Measurements from ENCODE around the gene SPSB4. TPM values are rescaled to one million over a fixed set of nuclear protein-coding genes. Genes with fewer than 3 reads are reported as not detected.
A peak's percentile ranks its signal among the peaks of the same experiment; 100 is the strongest.

SPSB4 gene
- total and polyA plus RNA-seq, 10 donors = 0.87 to 10.7 (median 5.9) TPM

DNA sequence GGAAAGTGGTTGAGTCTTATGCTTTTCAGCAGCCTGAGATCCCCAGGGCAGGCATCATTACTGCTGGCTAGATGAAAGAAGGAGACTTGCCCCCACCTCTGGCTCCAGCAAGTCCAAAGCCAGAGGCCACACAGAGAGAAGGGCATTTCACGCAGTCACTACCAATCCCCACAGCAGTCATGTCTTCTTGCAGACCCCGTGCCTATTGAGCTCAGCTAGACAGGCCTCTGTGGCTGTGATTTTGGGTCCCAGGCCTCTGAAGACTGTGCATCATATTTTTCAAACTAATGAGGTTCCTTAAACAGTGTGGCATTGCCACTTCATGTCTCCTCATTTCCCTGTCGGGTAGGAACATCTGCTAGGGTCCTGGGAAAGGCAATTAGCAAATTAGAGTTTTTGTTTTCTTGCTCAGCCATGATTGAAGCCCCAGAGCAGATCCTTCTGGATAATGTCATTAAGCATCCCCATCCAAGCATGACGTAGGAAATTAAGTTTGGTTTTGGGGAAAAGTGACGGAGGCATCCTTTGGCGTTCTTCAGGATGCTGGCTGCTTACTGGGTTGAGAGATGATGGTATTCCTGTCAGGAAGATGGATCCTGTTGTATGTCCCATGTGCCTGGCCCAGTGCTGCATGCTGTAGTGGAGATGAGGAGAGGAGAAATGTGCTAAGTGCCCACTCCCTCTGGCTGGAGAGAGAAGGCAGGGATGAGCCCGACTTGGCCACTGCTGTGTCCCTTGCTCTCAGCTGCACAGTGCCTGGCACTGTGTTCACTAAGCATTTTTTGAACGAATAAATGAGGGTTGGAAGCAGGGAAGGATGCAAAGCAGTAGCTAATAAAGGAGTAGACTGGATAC is 7.0 kb downstream of the SPSB4 start:
- Histone ChIP-seq H3K27ac (no peak overlapping the region), H3K27me3 (replicated peaks in 1 of 7) (peaks cover 0 to 29% (median 6%) of the 10 kb centered on the region in 7 donors), H3K4me1 (peaks cover 0 to under 1% (median 0%) of the 10 kb centered on the region in 6 donors), H3K9me3 (peaks cover 0 to 5% (median 0%) of the 10 kb centered on the region in 8 donors), H3K36me3 (no peaks in the 10 kb centered on the region), H3K4me3 (no peak overlapping the region)
- intact Hi-C loops (cut with DNase I; ENCODE audit: low total_unique reads) = no loop called here
- no peak for DNase-seq
- TF ChIP-seq, protein P1, sequence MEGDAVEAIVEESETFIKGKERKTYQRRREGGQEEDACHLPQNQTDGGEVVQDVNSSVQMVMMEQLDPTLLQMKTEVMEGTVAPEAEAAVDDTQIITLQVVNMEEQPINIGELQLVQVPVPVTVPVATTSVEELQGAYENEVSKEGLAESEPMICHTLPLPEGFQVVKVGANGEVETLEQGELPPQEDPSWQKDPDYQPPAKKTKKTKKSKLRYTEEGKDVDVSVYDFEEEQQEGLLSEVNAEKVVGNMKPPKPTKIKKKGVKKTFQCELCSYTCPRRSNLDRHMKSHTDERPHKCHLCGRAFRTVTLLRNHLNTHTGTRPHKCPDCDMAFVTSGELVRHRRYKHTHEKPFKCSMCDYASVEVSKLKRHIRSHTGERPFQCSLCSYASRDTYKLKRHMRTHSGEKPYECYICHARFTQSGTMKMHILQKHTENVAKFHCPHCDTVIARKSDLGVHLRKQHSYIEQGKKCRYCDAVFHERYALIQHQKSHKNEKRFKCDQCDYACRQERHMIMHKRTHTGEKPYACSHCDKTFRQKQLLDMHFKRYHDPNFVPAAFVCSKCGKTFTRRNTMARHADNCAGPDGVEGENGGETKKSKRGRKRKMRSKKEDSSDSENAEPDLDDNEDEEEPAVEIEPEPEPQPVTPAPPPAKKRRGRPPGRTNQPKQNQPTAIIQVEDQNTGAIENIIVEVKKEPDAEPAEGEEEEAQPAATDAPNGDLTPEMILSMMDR (IDR thresholded peaks at IDR 0.05 in 8 of 11, conservative IDR thresholded peaks at IDR 0.05 in 3 of 11) = no peak
- TF ChIP-seq POLR2AphosphoS5 (IDR thresholded peaks at IDR 0.05) (no peak), POLR2A (IDR thresholded peaks at IDR 0.05) (no peak)
- WGBS, 5 donors = 86 to 93% (median 90%) methylated on average over 8 of the region's 8 CpGs

DNA sequence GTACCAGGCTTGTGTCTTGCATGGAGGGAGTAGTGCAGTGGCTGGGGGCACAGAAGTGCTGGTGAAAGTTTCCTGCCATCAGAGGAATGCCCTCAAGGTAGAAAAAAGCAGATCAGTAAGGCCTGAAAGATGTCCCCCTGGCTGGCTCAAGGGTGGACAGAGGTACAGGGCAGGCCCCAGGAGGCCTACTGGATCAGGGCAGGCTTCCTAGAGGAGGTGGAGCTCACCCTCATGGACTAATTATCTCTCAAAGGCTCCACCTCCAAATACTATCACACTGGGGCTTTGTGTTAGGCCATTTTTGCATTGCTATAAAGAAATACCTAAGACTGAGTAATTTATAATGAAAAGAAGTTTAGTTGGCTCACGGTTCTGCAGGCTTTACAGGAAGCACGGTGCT is 7.8 kb downstream of the SPSB4 start:
- 73 to 91% (median 82%) methylated on average over 2 of the region's 2 CpGs for WGBS, 5 donors
- Histone ChIP-seq H3K27me3 (replicated peaks in 1 of 7) (peaks cover 0 to 21% (median under 1%) of the 10 kb centered on the region in 7 donors), H3K4me1 (no peaks in the 10 kb centered on the region), H3K9me3 (peaks cover 0 to 5% (median 0%) of the 10 kb centered on the region in 8 donors), H3K4me3 (no peak overlapping the region), H3K36me3 (no peaks in the 10 kb centered on the region), H3K27ac (no peak overlapping the region)
- no peak for DNase-seq
- no peak for TF ChIP-seq POLR2A (IDR thresholded peaks at IDR 0.05)
- no peak for TF ChIP-seq POLR2AphosphoS5 (IDR thresholded peaks at IDR 0.05)
- TF ChIP-seq, protein P1 (IDR thresholded peaks at IDR 0.05 in 8 of 11, conservative IDR thresholded peaks at IDR 0.05 in 3 of 11) = no peak
- intact Hi-C loops (cut with DNase I; ENCODE audit: low total_unique reads) = no loop called here

DNA sequence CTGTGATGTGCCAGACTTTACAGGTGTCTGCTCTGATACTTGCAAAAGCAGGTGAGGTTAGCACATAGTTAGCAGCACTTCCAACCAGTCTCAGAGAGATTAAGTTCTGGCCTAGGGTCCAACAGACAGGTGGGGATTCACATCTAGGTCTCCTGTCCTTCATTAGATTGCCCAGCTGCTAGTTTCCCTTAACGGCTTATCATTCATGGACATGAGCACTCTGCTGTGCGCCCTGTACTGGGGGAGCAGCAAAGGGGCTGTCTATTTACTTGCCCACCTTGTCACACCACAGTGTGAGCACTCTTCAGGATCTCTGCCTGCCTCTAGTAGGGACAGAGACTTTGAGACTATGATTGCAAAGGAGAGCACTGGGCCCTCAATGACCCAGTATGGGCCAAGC is 8.7 kb downstream of the SPSB4 start:
- intact Hi-C loops (cut with DNase I; ENCODE audit: low total_unique reads) = no loop called here
- Histone ChIP-seq H3K36me3 (no peaks in the 10 kb centered on the region), H3K27ac (peak overlapping the region in 3 of 8 donors; percentile 24 to 75 (median 45)), H3K9me3 (peaks cover 0 to 5% (median 0%) of the 10 kb centered on the region in 8 donors), H3K4me1 (no peaks in the 10 kb centered on the region), H3K27me3 (replicated peaks in 1 of 7) (peaks cover 0 to 13% (median 0%) of the 10 kb centered on the region in 7 donors), H3K4me3 (no peak overlapping the region)
- WGBS, 5 donors = 79 to 100% (median 95%) methylated on average over 2 of the region's 2 CpGs
- DNase-seq = no peak
- TF ChIP-seq, protein P1 (IDR thresholded peaks at IDR 0.05 in 8 of 11, conservative IDR thresholded peaks at IDR 0.05 in 3 of 11) = no peak
- TF ChIP-seq POLR2A (IDR thresholded peaks at IDR 0.05) (no peak), POLR2AphosphoS5 (IDR thresholded peaks at IDR 0.05) (no peak)

DNA sequence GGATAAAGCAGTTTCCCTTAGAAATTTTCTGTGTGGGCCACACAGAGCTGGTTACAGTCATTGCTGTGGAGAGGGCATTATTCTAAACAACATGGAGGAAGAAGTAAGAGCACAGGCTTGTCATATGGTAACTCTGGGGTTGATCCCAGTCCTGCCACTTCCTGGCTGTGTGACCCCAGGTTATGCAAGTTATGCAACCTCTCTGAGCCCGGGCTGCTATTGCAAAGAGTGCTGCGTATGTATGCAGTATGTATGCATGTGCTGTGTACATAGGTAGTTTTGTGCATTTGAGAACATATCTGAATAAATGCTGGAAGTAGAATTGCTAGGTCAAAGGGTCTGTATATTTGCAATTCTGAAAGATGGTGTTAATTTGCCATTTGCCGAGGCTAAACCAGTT is 9.2 kb downstream of the SPSB4 start:
- Histone ChIP-seq H3K4me1 (no peaks in the 10 kb centered on the region), H3K9me3 (peaks cover 0 to 5% (median 0%) of the 10 kb centered on the region in 8 donors), H3K27ac (peak overlapping the region in 3 of 8 donors; percentile 24 to 75 (median 45)), H3K36me3 (no peaks in the 10 kb centered on the region), H3K4me3 (no peak overlapping the region), H3K27me3 (replicated peaks in 1 of 7) (peaks cover 0 to 7% (median 0%) of the 10 kb centered on the region in 7 donors)
- 67 to 92% (median 81%) methylated on average over 3 of the region's 3 CpGs for WGBS, 5 donors
- intact Hi-C loops (cut with DNase I; ENCODE audit: low total_unique reads) = no loop called here
- TF ChIP-seq, protein P1 (IDR thresholded peaks at IDR 0.05 in 8 of 11, conservative IDR thresholded peaks at IDR 0.05 in 3 of 11) = no peak
- TF ChIP-seq POLR2A (IDR thresholded peaks at IDR 0.05) = no peak
- no peak for TF ChIP-seq POLR2AphosphoS5 (IDR thresholded peaks at IDR 0.05)
- no peak for DNase-seq
